Urothelium cell line (cell line): ENCODE data around the gene TMEM218.
"Not testable (repeated sequence)": the region's sequence is repeated elsewhere in the genome, so short reads cannot be mapped to it uniquely, and the experiment has no call there.

Experiments
- DNase-seq: peaks from one replicate; pipeline ENCODE4 v3.0.0; 2011; ENCODE audit warnings: low spot score, mixed read lengths
- FAIRE-seq: peaks from 2 replicates; lab custom pipeline; 2011; peaks lifted over from hg19 to GRCh38; lab: Jason Lieb, UNC

Gene TMEM218

DNA sequence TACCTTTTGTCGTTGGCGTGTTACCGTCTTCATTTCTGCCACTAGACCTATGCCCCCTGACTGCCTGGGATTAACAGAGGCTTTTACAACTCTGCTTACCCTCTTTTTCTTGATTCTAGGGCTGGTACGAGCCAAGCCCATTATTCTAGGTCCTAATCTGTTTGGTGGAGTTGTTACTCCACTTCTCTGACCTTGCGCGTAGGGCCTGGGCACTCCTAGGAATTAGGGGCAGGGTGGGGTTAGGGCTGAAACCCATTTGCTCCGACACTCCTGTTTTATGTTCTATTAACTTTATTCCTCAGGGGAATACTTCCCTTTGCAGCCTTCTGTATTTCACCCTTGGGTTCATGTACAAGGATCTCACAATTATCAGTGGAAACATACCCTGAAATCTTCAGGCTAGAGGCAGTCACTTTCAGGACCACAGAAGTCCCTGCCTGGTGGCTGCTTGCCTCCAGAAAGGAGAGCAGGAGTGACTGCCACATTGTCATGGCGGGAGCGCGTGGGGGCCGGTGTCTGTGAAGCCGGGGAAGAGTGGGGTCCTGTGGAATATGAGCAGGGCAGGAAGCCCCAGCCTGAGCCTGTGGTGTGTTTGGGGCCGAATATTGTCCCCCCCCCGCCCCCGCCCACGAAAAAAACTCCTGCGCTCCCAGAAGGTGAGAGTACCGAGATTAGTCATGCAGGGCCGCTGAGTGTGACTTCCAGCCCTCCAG, 49.1 kb downstream of the TMEM218 start:
- DNase-seq (no peak), FAIRE-seq (no peak)

DNA sequence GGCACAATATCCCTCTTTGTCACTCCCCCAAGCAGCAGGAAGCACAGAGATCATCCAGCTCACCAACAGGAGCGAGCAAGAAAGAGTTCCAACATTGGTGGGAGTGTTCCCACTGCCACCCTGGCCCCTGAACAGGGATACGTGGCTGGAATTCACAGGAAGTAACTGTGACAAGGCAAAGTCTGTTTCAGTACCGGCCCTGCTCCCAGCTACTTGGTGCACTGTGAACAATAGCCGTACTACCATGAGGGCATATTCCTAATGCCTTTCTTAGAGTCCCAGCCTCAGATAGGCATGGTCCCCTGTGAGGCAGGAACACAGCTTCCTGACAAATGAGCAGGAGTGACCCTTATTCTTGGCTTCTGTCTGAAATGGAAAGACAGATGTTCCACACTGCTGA, 50.1 kb downstream of the TMEM218 start:
- FAIRE-seq (no peak), DNase-seq (no peak)

DNA sequence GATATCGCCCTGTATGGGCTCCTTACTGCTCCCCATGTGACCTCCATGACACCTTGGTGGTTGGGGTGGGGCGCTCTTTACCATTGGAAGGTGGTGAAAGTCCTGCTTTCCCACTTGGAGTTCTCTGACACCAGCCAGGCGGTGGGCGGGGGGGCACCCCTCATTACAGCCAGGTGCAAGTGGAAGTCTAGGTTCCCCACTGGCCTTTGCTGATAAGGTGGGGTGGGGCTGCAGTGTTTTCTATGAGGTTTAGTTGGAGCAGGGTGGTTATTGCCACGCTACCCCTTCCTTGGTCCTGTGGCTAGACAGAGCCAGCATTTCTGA, 53.8 kb downstream of the TMEM218 start:
- FAIRE-seq (no peak), DNase-seq (no peak)

DNA sequence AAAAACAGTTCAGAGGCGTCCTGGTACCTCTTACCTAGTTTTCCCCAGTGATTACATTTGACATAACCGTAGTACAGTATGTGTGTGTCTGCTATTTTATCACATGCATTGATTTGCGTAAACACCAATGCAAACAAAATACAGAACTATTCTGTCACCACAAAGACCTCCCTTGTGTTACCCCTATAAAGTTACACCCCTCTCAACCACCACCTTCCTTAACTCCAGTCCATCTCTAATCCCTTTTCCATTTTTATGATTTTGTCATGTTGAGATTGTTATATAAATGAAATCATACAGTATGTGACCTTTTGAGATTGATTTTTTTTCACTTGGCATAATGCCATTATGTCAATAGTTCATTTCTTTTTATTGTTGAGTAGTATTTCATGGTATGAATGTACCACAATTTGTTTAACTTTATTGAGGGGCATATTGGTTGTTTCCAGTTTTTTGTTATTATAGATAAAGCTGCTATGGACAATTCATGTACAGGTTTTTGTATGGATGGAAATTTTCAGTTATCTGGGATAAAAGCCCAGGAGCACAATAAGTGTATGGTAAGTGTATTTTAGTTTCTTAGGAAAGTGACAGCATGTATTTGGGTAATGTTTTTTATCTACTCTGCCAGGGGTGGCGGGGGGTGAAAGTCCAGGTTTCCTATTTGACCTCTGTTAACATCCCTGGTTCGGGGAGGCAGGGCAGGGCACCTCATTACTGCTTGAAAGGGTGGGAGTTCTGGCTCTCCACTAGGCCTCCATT, 54.3 kb downstream of the TMEM218 start:
- DNase-seq = no peak
- FAIRE-seq = no peak

DNA sequence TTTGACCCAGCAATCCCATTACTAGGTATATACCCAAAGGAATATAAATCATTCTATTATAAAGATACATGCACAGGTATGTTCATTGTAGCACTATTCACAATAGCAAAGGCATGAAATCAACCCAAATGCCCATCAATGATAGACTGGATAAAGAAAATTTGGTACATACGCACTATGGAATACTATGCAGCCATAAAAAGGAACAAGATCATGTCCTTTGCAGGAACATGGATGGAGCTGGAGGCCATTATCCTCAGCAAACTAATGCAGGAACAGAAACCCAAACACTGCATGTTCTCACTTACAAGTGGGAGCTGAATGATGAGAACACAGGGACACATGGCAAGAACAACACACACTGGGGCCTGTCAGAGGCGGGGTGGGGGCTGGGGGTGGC, 55.3 kb downstream of the TMEM218 start:
- not testable (repeated sequence) for FAIRE-seq, DNase-seq

DNA sequence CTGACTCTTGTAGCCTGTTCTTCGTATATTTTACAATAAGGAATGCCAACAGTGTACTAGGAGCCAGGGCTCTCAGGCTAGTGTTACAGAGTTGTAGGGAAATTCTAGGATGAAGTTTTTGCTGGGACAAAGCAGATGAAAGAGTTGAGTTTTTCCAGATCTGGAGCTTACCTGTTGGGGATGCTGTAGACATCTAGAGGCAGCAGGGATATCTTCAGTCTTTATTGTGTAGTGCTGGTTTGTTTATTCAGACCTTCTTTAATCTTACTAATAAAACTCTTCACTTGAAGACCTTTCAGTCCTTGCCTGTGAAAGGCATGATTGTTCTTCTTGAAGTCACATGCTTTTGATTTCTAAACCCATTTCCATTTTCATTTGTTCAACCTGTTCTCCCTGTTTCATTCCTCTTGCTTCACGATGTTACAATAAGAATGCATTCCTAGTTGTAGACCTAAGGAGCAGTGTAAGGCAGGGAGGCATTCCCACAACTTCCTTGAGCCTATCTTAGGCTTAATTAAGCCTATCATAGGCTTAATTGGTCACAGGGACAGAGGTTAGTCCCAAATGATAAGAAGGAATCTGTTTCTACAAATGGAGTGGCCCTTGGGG, 56.2 kb downstream of the TMEM218 start:
- no peak for FAIRE-seq
- DNase-seq = no peak

DNA sequence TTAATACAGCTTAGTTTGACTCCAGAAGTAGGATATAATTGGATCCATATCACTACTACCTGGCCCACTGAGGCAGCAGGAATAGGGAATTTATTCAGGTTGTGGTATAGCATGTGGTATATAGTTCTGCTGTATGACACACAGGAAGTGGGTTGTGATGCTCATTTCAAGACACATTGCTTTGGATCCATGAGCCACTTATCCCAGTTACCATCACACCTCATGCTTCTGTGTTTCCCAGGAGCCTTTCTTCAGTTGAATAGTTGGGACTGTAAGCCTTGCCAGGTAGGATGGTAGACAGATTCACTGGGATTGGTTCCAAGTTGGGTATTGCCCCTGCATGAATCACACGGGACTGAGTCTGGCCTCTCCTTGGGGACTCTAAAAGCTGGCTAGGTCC, 58.3 kb downstream of the TMEM218 start:
- no peak for FAIRE-seq
- no peak for DNase-seq

DNA sequence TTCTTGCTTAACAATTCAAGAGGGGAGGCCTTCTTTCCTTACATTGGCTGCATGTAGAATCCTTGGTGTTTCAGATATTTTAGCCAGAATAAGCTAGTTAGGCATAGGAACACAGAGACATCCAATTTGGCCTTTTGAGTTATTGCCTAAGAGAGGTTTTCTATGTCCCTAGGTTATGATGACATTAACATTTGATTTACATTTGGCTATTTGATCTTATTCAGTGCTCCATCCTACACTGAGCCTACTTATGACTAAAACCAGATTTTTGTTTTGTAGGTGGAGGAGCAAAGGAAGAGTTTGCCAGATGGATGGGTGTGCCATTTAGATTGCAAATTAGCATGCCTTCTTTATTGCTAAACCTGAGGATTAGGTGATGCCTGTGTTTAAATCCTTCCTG, 59.4 kb downstream of the TMEM218 start:
- FAIRE-seq = no peak

DNA sequence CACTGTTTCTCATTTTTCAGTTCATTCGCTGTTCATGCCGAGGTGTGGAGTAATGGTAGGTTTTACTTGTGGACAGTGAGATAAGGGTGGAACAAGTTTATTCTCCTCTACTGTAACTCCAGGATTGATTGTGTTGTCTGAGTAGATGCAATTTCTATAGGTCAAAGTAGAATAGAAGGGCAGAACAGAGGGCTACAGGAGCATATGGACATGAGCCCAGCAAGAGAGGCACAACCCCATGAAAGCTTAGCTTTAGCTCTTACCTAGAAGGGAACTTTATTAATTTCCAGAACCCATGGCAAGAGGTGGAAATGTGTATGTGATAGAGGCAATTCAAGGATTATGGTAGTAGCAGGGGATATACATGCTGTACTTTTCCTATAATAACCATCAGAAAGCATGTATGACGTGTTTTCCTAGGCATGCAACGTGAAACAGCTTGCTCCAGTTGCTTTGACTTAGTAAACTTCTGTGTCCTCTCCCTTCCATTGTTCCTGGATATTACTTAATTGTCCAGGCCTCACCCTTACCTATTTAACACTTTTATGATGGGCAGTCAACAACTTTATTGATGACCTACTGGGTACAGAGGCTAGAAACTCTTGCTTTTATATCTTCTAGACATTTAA, 62.1 kb downstream of the TMEM218 start:
- no peak for DNase-seq
- FAIRE-seq = no peak

More for the DNA sequence above, 59.4 kb downstream of the TMEM218 start:
- no peak for DNase-seq
